Central memory CD8-positive, alpha-beta T cell (primary cell): ENCODE measurements around the gene EEA1.

Experiments
- ATAC-seq: fragments of 150-1000 bp; cut with Tn5 transposase; replicated peaks from 2 replicates; pipeline ENCODE4 v1.10.0; 2022; ENCODE audit warnings: mild to moderate bottlenecking, moderate FRiP score, moderate number of reproducible peaks; ENCODE audit not compliant: poor library complexity, severe bottlenecking; ENCODE audit errors: extremely low read depth
- DNase-seq, 2 donors: peaks; one replicate each; pipeline ENCODE4 v3.0.0; 2021; ENCODE audit warnings: low spot score in 2 of 2
- H3K27ac Mint-ChIP-seq: one replicate; pipeline ENCODE4 v1.8.0; 2022; ENCODE audit warnings: low read depth, mild to moderate bottlenecking, moderate library complexity, mixed read lengths
- H3K27me3 Mint-ChIP-seq: one replicate; pipeline ENCODE4 v1.8.0; 2022; ENCODE audit warnings: mixed read lengths
- H3K36me3 Mint-ChIP-seq: one replicate; pipeline ENCODE4 v1.8.0; 2022; ENCODE audit warnings: mild to moderate bottlenecking, moderate library complexity, mixed read lengths; ENCODE audit not compliant: insufficient read depth
- H3K4me1 Mint-ChIP-seq: one replicate; pipeline ENCODE4 v1.8.0; 2022; ENCODE audit warnings: mixed read lengths
- H3K4me3 Mint-ChIP-seq: one replicate; pipeline ENCODE4 v1.8.0; 2022; ENCODE audit warnings: mild to moderate bottlenecking, moderate library complexity, mixed read lengths
- H3K9me3 Mint-ChIP-seq: one replicate; pipeline ENCODE4 v1.8.0; 2022; ENCODE audit warnings: mixed read lengths

The EEA1 gene

DNA sequence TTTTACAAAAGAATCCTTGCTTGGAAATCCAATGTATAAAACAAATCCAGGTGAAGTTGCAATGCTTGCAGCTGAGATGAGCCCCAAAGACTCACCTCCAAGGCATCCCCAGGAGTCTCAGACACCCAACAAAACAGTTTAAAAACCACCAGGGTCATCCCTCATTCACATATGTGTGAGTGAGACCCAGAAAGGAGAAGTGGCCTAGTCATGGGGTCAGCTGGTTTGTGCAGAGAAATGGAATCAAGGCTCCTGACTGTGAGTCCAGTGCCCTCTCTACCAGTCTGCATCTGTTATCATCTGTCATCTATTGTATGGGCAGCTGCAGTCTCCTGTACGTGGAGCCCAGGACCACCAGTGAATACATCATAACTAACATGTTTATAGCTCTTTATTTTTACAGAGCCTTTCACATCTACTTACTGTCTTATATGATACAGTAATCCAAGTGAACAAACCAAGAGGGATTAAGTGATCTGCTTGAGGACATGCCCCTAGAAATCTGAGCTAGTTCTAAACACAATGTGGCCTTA, 199.3 kb downstream of the EEA1 start:
- Mint-ChIP-seq H3K4me3 (no peak overlapping the region), H3K4me1 (no peaks in the 10 kb centered on the region), H3K9me3 (peaks cover 5% of the 10 kb centered on the region), H3K36me3 (no peaks in the 10 kb centered on the region), H3K27me3 (peaks cover 28% of the 10 kb centered on the region), H3K27ac (no peak overlapping the region)
- ATAC-seq: no peak
- DNase-seq: no peak

- DNase-seq (no peak), ATAC-seq (no peak)
- H3K27ac Mint-ChIP-seq: no peak overlapping the region
- peaks cover 33% of the 10 kb centered on the region for H3K27me3 Mint-ChIP-seq
- H3K4me3 Mint-ChIP-seq: no peak overlapping the region
- H3K9me3 Mint-ChIP-seq: peaks cover 10% of the 10 kb centered on the region
- H3K4me1 Mint-ChIP-seq: no peaks in the 10 kb centered on the region
- no peaks in the 10 kb centered on the region for H3K36me3 Mint-ChIP-seq
Measured at GRCh38 chr12:92726850-92727249, 202.2 kb downstream of the EEA1 start.

DNA sequence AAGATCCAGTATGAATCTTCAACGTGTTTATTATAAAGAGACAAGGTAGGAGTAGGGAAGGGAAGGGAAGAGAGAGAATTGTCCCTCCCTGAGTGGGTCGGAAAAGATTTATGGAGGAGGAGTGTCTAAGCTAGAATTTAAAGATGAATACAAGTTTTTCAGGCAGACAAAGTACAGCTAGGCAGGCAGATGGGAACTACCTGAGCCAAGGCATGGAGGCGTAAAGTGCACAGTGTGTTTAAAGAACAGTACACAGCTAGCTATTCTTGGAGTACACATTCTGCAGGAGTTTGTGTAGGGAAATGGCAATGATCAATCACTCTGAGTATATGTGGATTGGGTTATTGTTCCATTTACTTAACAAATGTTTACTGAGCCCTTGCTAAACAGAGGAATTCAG, 206.2 kb downstream of the EEA1 start:
- no peaks in the 10 kb centered on the region for H3K4me1 Mint-ChIP-seq
- H3K27me3 Mint-ChIP-seq: peaks cover 64% of the 10 kb centered on the region
- peaks cover 10% of the 10 kb centered on the region for H3K9me3 Mint-ChIP-seq

GRCh38 chr12:92721656-92722055, 207.4 kb downstream of the EEA1 start:
- DNase-seq: no peak
- no peaks in the 10 kb centered on the region for H3K36me3 Mint-ChIP-seq

More for the DNA sequence above, 206.2 kb downstream of the EEA1 start:
- Mint-ChIP-seq H3K4me3 (no peak overlapping the region), H3K27ac (no peak overlapping the region), H3K36me3 (no peaks in the 10 kb centered on the region)
- ATAC-seq (no peak), DNase-seq (no peak)

DNA sequence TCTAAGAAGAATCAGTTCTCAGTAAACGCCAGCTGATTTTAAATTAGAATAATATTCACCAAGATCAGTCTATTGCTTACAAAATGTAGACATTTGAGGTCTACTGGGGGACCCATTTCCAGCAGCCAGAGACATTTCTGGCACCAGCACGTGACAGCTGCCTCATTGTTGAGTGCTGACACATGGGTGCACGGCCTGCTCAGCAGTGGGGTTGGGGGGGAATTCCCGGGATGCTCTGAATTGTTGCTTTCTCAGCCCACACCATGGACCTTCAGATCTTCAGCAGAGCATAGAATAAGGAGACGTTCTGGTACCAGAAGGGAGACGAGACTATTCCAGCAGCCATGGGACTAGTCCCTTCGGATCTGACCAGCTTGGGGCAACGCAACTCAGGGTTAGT, 208.0 kb downstream of the EEA1 start:
- Mint-ChIP-seq H3K36me3 (no peaks in the 10 kb centered on the region), H3K4me3 (no peak overlapping the region), H3K4me1 (no peaks in the 10 kb centered on the region), H3K27me3 (peaks cover 64% of the 10 kb centered on the region), H3K9me3 (peaks cover 10% of the 10 kb centered on the region), H3K27ac (no peak overlapping the region)
- no peak for DNase-seq
- no peak for ATAC-seq

More at GRCh38 chr12:92721656-92722055, 207.4 kb downstream of the EEA1 start:
- ATAC-seq: no peak
- H3K9me3 Mint-ChIP-seq: peaks cover 10% of the 10 kb centered on the region
- H3K27me3 Mint-ChIP-seq: peaks cover 64% of the 10 kb centered on the region
- H3K4me1 Mint-ChIP-seq: no peaks in the 10 kb centered on the region
- H3K4me3 Mint-ChIP-seq: no peak overlapping the region
- no peak overlapping the region for H3K27ac Mint-ChIP-seq
